Chondrocyte (in vitro differentiated cells): ENCODE measurements around the gene SNX9. TPM values are rescaled to one million over a fixed set of nuclear protein-coding genes. Genes with fewer than 3 reads are reported as not detected.
"Not testable (repeated sequence)": the region's sequence is repeated elsewhere in the genome, so short reads cannot be mapped to it uniquely, and the experiment has no call there.

Experiments used
- DNase-seq: peaks from one replicate; pipeline ENCODE4 v3.0.0; 2021; ENCODE audit warnings: mixed read lengths, low spot score
- H3K27ac Mint-ChIP-seq: one replicate; pipeline ENCODE4 v1.8.0; 2021; ENCODE audit warnings: mild to moderate bottlenecking, moderate library complexity, mixed read lengths; ENCODE audit not compliant: unreplicated experiment
- H3K27me3 Mint-ChIP-seq: 2 replicates; pipeline ENCODE4 v1.8.0; 2021; ENCODE audit warnings: low read depth, mixed read lengths
- H3K36me3 Mint-ChIP-seq: 2 replicates; pipeline ENCODE4 v1.8.0; 2021; ENCODE audit warnings: low read depth, mixed read lengths
- H3K4me1 Mint-ChIP-seq: 2 replicates; pipeline ENCODE4 v1.8.0; 2021; ENCODE audit warnings: low read depth, mild to moderate bottlenecking, mixed read lengths
- H3K4me3 Mint-ChIP-seq: one replicate; pipeline ENCODE4 v1.8.0; 2021; ENCODE audit warnings: mild to moderate bottlenecking, moderate library complexity, mixed read lengths; ENCODE audit not compliant: unreplicated experiment
- H3K9me3 Mint-ChIP-seq: 2 replicates; pipeline ENCODE4 v1.8.0; 2021; ENCODE audit warnings: low read depth, mixed read lengths
- CTCF ChIP-seq: fragments of 200-600 bp; sonication (generic); IDR thresholded peaks from 2 replicates; pipeline ENCODE4 v1.5.0; 2021; ENCODE audit warnings: antibody characterized with exemption, mild to moderate bottlenecking, moderate library complexity
- total RNA-seq: library from RNA; stranded (reverse); gene quantifications from 3 replicates; pipeline ENCODE4 v1.2.1, GENCODE V29; 2021

Gene SNX9
- total RNA-seq, 1 donor from 2014 or later = 43.9 TPM

GRCh38 chr6:157840776-157841175, 17.7 kb downstream of the SNX9 start:
- H3K27me3 Mint-ChIP-seq = no peaks in the 10 kb centered on the region
- H3K27ac Mint-ChIP-seq = peak overlapping the region; percentile 78
- no peaks in the 10 kb centered on the region for H3K9me3 Mint-ChIP-seq
- DNase-seq = no peak
- peak; percentile 13 for TF ChIP-seq CTCF
- peaks cover 50% of the 10 kb centered on the region for H3K4me1 Mint-ChIP-seq
- H3K4me3 Mint-ChIP-seq = no peak overlapping the region
- H3K36me3 Mint-ChIP-seq = no peaks in the 10 kb centered on the region

GRCh38 chr6:157841211-157841840, 18.3 kb downstream of the SNX9 start:
- Mint-ChIP-seq H3K4me1 (peaks cover 55% of the 10 kb centered on the region), H3K9me3 (no peaks in the 10 kb centered on the region), H3K36me3 (no peaks in the 10 kb centered on the region), H3K27ac (peak overlapping the region; percentile 78), H3K27me3 (no peaks in the 10 kb centered on the region), H3K4me3 (no peak overlapping the region)
- TF ChIP-seq CTCF = no peak
- DNase-seq = no peak

GRCh38 chr6:157842212-157842611, 19.2 kb downstream of the SNX9 start:
- no peaks in the 10 kb centered on the region for H3K9me3 Mint-ChIP-seq
- no peak for DNase-seq

GRCh38 chr6:157844196-157844595, 21.1 kb downstream of the SNX9 start:
- not testable (repeated sequence) for H3K27me3 Mint-ChIP-seq, H3K36me3 Mint-ChIP-seq, H3K9me3 Mint-ChIP-seq, DNase-seq, H3K4me3 Mint-ChIP-seq
- peaks cover 66% of the 10 kb centered on the region for H3K4me1 Mint-ChIP-seq
- peak overlapping the region; percentile 4 for H3K27ac Mint-ChIP-seq

More at GRCh38 chr6:157842212-157842611, 19.2 kb downstream of the SNX9 start:
- TF ChIP-seq CTCF = no peak
- Mint-ChIP-seq H3K4me1 (peaks cover 59% of the 10 kb centered on the region), H3K27ac (no peak overlapping the region), H3K36me3 (no peaks in the 10 kb centered on the region), H3K27me3 (no peaks in the 10 kb centered on the region), H3K4me3 (no peak overlapping the region)

GRCh38 chr6:157845493-157846259, 22.6 kb downstream of the SNX9 start:
- no peaks in the 10 kb centered on the region for H3K27me3 Mint-ChIP-seq
- peak overlapping the region; percentile 53 for H3K27ac Mint-ChIP-seq
- H3K4me3 Mint-ChIP-seq = no peak overlapping the region
- H3K4me1 Mint-ChIP-seq = peaks cover 70% of the 10 kb centered on the region
- no peaks in the 10 kb centered on the region for H3K9me3 Mint-ChIP-seq
- DNase-seq = no peak
- no peaks in the 10 kb centered on the region for H3K36me3 Mint-ChIP-seq
- no peak for TF ChIP-seq CTCF
